Testis (tissue), 3 donors: ENCODE measurements around the gene SLC9A3. TPM values are rescaled to one million over a fixed set of nuclear protein-coding genes. Genes with fewer than 3 reads are reported as not detected.

Experiments
- DNase-seq: peaks from one replicate; pipeline ENCODE4 v3.0.0-alpha.2; 2019
- H3K27ac ChIP-seq, 2 donors: fragments of 200-600 bp; sonication (generic); one replicate each; pipeline ENCODE4 v1.5.1; 2019
- H3K27me3 ChIP-seq: fragments of 200-600 bp; sonication (generic); one replicate; pipeline ENCODE4 v1.5.1; 2019
- H3K36me3 ChIP-seq: fragments of 200-600 bp; sonication (generic); one replicate; pipeline ENCODE4 v1.5.1; 2017; ENCODE audit warnings: low read depth; ENCODE audit errors: missing control alignments
- H3K4me1 ChIP-seq: fragments of 200-600 bp; sonication (generic); one replicate; pipeline ENCODE4 v1.5.1; 2019
- H3K4me3 ChIP-seq, 2 donors: fragments of 200-600 bp; sonication (generic); one replicate each; pipeline ENCODE4 v1.5.1; 2017 to 2019
- H3K9me3 ChIP-seq: fragments of 200-600 bp; sonication (generic); one replicate; pipeline ENCODE4 v1.5.1; 2017
- CTCF ChIP-seq, 3 experiments: fragments of 450-650 bp in 2 of 3; fragments of 200-600 bp in 1 of 3; sonication (generic) in 1 of 3; IDR thresholded peaks; one replicate each; pipeline ENCODE4 v1.5.1; 2016 to 2019; ENCODE audit warnings: antibody characterized with exemption in 3 of 3, mild to moderate bottlenecking in 2 of 3, moderate library complexity in 1 of 3
- POLR2A ChIP-seq: fragments of 450-650 bp; IDR thresholded peaks from one replicate; pipeline ENCODE4 v1.6.1; 2017; ENCODE audit warnings: antibody characterized with exemption, mild to moderate bottlenecking, moderate library complexity
- WGBS, 2 donors: methylation state at CpG; one replicate each; pipeline ENCODE4 v1.1.5; 2018; 5-methylcytosine and 5-hydroxymethylcytosine counted together
- intact Hi-C: fragments of 100-400 bp; cut with DNase I; formaldehyde crosslinking; loops from one replicate; pipeline ENCODE4 v1.15.1; 2023; ENCODE audit warnings: low total_unique reads
- polyA plus RNA-seq: library from polyadenylated mRNA; stranded (reverse); fragments of 350-450 nt; fragmentation: Illumina TruSeq; extraction: RNeasy Lipid Tissue Mini Kit (QIAGEN cat#74804); gene quantifications from one replicate; pipeline ENCODE4 v1.2.3, GENCODE V29; 2014; ENCODE audit warnings: low read depth, low replicate concordance; ENCODE audit not compliant: insufficient read depth
- total RNA-seq, 2 donors: library from RNA; depleted of rRNA; stranded (reverse); fragments of >200 nt; gene quantifications; one replicate each; pipeline ENCODE4 v1.2.3, GENCODE V29; 2016

Gene SLC9A3
- total and polyA plus RNA-seq, 3 donors from 2014 or later: 2.3 to 3.8 (median 2.6) TPM

GRCh38 chr5:551406-551805 lies 27.2 kb upstream of the SLC9A3 start:
- no peak overlapping the region for H3K27ac ChIP-seq
- 81 to 86% methylated on average over 6 of the region's 6 CpGs for WGBS, 2 donors

GRCh38 chr5:549229-549628 lies 25.0 kb upstream of the SLC9A3 start:
- no peaks in the 10 kb centered on the region for H3K4me1 ChIP-seq
- H3K4me3 ChIP-seq: no peak overlapping the region
- H3K9me3 ChIP-seq: no peaks in the 10 kb centered on the region
- WGBS, 2 donors: 90 to 98% methylated on average over 2 of the region's 2 CpGs
- no peaks in the 10 kb centered on the region for H3K27me3 ChIP-seq
- DNase-seq: no peak
- H3K27ac ChIP-seq: no peak overlapping the region
- intact Hi-C loops: no loop called here
- no peak for TF ChIP-seq CTCF (IDR thresholded peaks at IDR 0.05)
- TF ChIP-seq POLR2A: no peak
- no peaks in the 10 kb centered on the region for H3K36me3 ChIP-seq

More at GRCh38 chr5:551406-551805, 27.2 kb upstream of the SLC9A3 start:
- Histone ChIP-seq H3K4me3 (no peak overlapping the region), H3K36me3 (no peaks in the 10 kb centered on the region), H3K9me3 (no peaks in the 10 kb centered on the region), H3K4me1 (no peaks in the 10 kb centered on the region), H3K27me3 (no peaks in the 10 kb centered on the region)
- no peak for DNase-seq
- intact Hi-C loops: no loop called here
- no peak for TF ChIP-seq POLR2A

GRCh38 chr5:548256-548655 lies 24.0 kb upstream of the SLC9A3 start:
- WGBS, 2 donors: 53 to 65% methylated on average over 2 to 10 of the region's 10 CpGs
- no peaks in the 10 kb centered on the region for H3K36me3 ChIP-seq
- H3K9me3 ChIP-seq: no peaks in the 10 kb centered on the region
- DNase-seq: no peak
- no peaks in the 10 kb centered on the region for H3K4me1 ChIP-seq
- TF ChIP-seq CTCF (IDR thresholded peaks at IDR 0.05) (no peak), POLR2A (no peak)
- no peak overlapping the region for H3K4me3 ChIP-seq
- no peaks in the 10 kb centered on the region for H3K27me3 ChIP-seq
- H3K27ac ChIP-seq: no peak overlapping the region
- intact Hi-C loops: no loop called here

GRCh38 chr5:547086-547924 lies 23.1 kb upstream of the SLC9A3 start:
- 78 to 83% methylated on average over 7 to 22 of the region's 22 CpGs for WGBS, 2 donors
- Histone ChIP-seq H3K27ac (no peak overlapping the region), H3K4me1 (no peaks in the 10 kb centered on the region), H3K36me3 (no peaks in the 10 kb centered on the region), H3K27me3 (no peaks in the 10 kb centered on the region), H3K9me3 (no peaks in the 10 kb centered on the region), H3K4me3 (no peak overlapping the region)
- no peak for TF ChIP-seq CTCF (IDR thresholded peaks at IDR 0.05)
- intact Hi-C loops: no loop called here
- no peak for DNase-seq

GRCh38 chr5:546376-546908 lies 22.2 kb upstream of the SLC9A3 start:
- no peaks in the 10 kb centered on the region for H3K4me1 ChIP-seq
- no peak overlapping the region for H3K4me3 ChIP-seq
- intact Hi-C loops: no loop called here
- 83 to 90% methylated on average over 6 to 14 of the region's 14 CpGs for WGBS, 2 donors
- no peak for TF ChIP-seq CTCF (IDR thresholded peaks at IDR 0.05)
- no peak for TF ChIP-seq POLR2A
- DNase-seq: no peak
- H3K27ac ChIP-seq: no peak overlapping the region
- no peaks in the 10 kb centered on the region for H3K9me3 ChIP-seq
- no peaks in the 10 kb centered on the region for H3K27me3 ChIP-seq
- H3K36me3 ChIP-seq: no peaks in the 10 kb centered on the region
